KMS-11 (cell line): Measurements from ENCODE around the gene STON2.

Experiments used
- H2AFZ ChIP-seq: fragments of 200-600 bp; sonication (generic); 2 replicates; pipeline ENCODE4 v1.6.1; 2016; ENCODE audit warnings: antibody characterized with exemption, mixed run types, low read depth
- H3K27ac ChIP-seq: fragments of 200-600 bp; sonication (generic); 2 replicates; pipeline ENCODE4 v1.6.1; 2016; ENCODE audit warnings: mild to moderate bottlenecking, mixed run types
- H3K27me3 ChIP-seq: fragments of 200-600 bp; sonication (generic); 2 replicates; pipeline ENCODE4 v1.6.1; 2017; ENCODE audit warnings: mild to moderate bottlenecking, low read depth, mixed run types, moderate library complexity; ENCODE audit not compliant: insufficient read depth
- H3K36me3 ChIP-seq: fragments of 200-600 bp; sonication (generic); 2 replicates; pipeline ENCODE4 v1.6.1; 2017; ENCODE audit warnings: mild to moderate bottlenecking, mixed run types; ENCODE audit not compliant: insufficient read depth
- H3K4me1 ChIP-seq: fragments of 200-600 bp; sonication (generic); 2 replicates; pipeline ENCODE4 v1.6.1; 2016; ENCODE audit warnings: mild to moderate bottlenecking, low read depth, mixed run types; ENCODE audit not compliant: poor library complexity, severe bottlenecking
- H3K4me2 ChIP-seq: fragments of 200-600 bp; sonication (generic); 2 replicates; pipeline ENCODE4 v1.7.0; 2016; ENCODE audit warnings: mild to moderate bottlenecking, mixed run types
- H3K4me3 ChIP-seq: fragments of 200-600 bp; sonication (generic); IDR thresholded peaks from 2 replicates; pipeline ENCODE4 v1.6.1; 2017; ENCODE audit warnings: low read depth, low read length, mixed read lengths; ENCODE audit not compliant: insufficient read depth
- H3K79me2 ChIP-seq: fragments of 200-600 bp; sonication (generic); 2 replicates; pipeline ENCODE4 v1.6.1; 2016; ENCODE audit warnings: low read depth, mixed run types; ENCODE audit not compliant: insufficient read depth
- H3K9ac ChIP-seq: fragments of 200-600 bp; sonication (generic); 2 replicates; pipeline ENCODE4 v1.6.1; 2016; ENCODE audit warnings: mild to moderate bottlenecking, mixed run types
- H4K20me1 ChIP-seq: fragments of 200-600 bp; sonication (generic); 2 replicates; pipeline ENCODE4 v1.6.1; 2016; ENCODE audit warnings: mild to moderate bottlenecking, mixed run types; ENCODE audit not compliant: insufficient read depth
- CTCF ChIP-seq: fragments of 200-600 bp; sonication (generic); conservative IDR thresholded peaks from 2 replicates; pipeline ENCODE4 v1.6.1; 2017; ENCODE audit warnings: low read depth, mild to moderate bottlenecking, antibody characterized with exemption, low read length, moderate library complexity, mixed read lengths

Gene STON2

GRCh38 chr14:81408595-81408994 is 8.5 kb upstream of the STON2 start:
- no peak overlapping the region for H2AFZ ChIP-seq
- no peak for TF ChIP-seq CTCF
- H4K20me1 ChIP-seq = no peaks in the 10 kb centered on the region
- H3K4me1 ChIP-seq = peaks cover 54% of the 10 kb centered on the region
- H3K27me3 ChIP-seq = no peaks in the 10 kb centered on the region
- H3K27ac ChIP-seq = no peak overlapping the region
- peaks cover 6% of the 10 kb centered on the region; the same call in 1 of the 2 replicates for H3K79me2 ChIP-seq
- H3K4me2 ChIP-seq = no peak overlapping the region
- no peak overlapping the region for H3K4me3 ChIP-seq
- H3K9ac ChIP-seq = no peak overlapping the region
- no peaks in the 10 kb centered on the region for H3K36me3 ChIP-seq

GRCh38 chr14:81406863-81407262 is 6.7 kb upstream of the STON2 start:
- Histone ChIP-seq H3K9ac (no peak overlapping the region), H3K27ac (peak overlapping the region; percentile 33; the same call in 1 of the 2 replicates), H3K79me2 (peaks cover 8% of the 10 kb centered on the region; the same call in 1 of the 2 replicates), H2AFZ (no peak overlapping the region), H3K27me3 (no peaks in the 10 kb centered on the region), H3K4me1 (peaks cover 71% of the 10 kb centered on the region), H3K4me3 (no peak overlapping the region), H3K36me3 (no peaks in the 10 kb centered on the region), H4K20me1 (no peaks in the 10 kb centered on the region), H3K4me2 (peak overlapping the region; percentile 69)
- no peak for TF ChIP-seq CTCF

- Histone ChIP-seq H3K9ac (peak overlapping the region; percentile 94; the same call in 1 of the 2 replicates), H4K20me1 (no peaks in the 10 kb centered on the region), H3K27ac (peak overlapping the region; percentile 97), H3K36me3 (peaks cover 9% of the 10 kb centered on the region; the same call in 1 of the 2 replicates), H3K4me1 (peaks cover 71% of the 10 kb centered on the region), H3K27me3 (no peaks in the 10 kb centered on the region), H2AFZ (no peak overlapping the region), H3K4me2 (peak overlapping the region; percentile 100), H3K79me2 (peaks cover 38% of the 10 kb centered on the region), H3K4me3 (no peak overlapping the region)
- TF ChIP-seq CTCF = no peak
These were observed 2.0 kb upstream of the STON2 start for GRCh38 chr14:81402123-81402495.

GRCh38 chr14:81401420-81402122 is 1.4 kb upstream of the STON2 start:
- Histone ChIP-seq H3K4me3 (no peak overlapping the region), H3K9ac (peak overlapping the region; percentile 94), H3K4me2 (peak overlapping the region; percentile 100), H3K79me2 (peaks cover 43% of the 10 kb centered on the region), H3K4me1 (peaks cover 71% of the 10 kb centered on the region), H3K27me3 (no peaks in the 10 kb centered on the region), H4K20me1 (no peaks in the 10 kb centered on the region), H3K27ac (peak overlapping the region; percentile 97), H3K36me3 (peaks cover 9% of the 10 kb centered on the region; the same call in 1 of the 2 replicates), H2AFZ (no peak overlapping the region)
- TF ChIP-seq CTCF = no peak
